Measurements from ENCODE around the gene DTYMK. TPM values are rescaled to one million over a fixed set of nuclear protein-coding genes. Genes with fewer than 3 reads are reported as not detected.

DTYMK gene
- total and polyA plus RNA-seq, 2 of the 4 experiments (the other 2 are of a cell fraction) = 31.7 to 50.1 TPM

GRCh38 chr2:241629762-241630435 lies 56.7 kb downstream of the DTYMK start (continued):
- no peak for TF ChIP-seq USF2 (IDR thresholded peaks at IDR 0.05; ENCODE audit: low read depth, low read length)

- H3K79me1 ChIP-seq (ENCODE audit: low read depth in 1 of 2, low read length in 2 of 2) = peaks cover 32 to 74% of the 10 kb centered on the region in 2 experiments
- H3K23ac ChIP-seq (ENCODE audit: low read depth, low read length) = no peak overlapping the region
- DNase-seq = no peak
- H2AFZ ChIP-seq (replicated peaks; ENCODE audit: low read length, poor library complexity) = no peak overlapping the region
- peaks cover 11% of the 10 kb centered on the region for H3K36me3 ChIP-seq (ENCODE audit: control insufficient read depth, insufficient read depth, low read length)
- H2BK5ac ChIP-seq (ENCODE audit: low read depth, low read length, poor library complexity, severe bottlenecking) = no peak overlapping the region
- H3K27ac ChIP-seq (ENCODE audit: insufficient read depth, low read length) = no peak overlapping the region
- H4K5ac ChIP-seq (ENCODE audit: low read depth, low read length) = no peak overlapping the region
- H4K91ac ChIP-seq (ENCODE audit: insufficient read depth, low read depth, low read length) = no peak overlapping the region
- H2AK9ac ChIP-seq (replicated peaks; ENCODE audit: low read depth, low read length, poor library complexity) = no peak overlapping the region
- H2BK15ac ChIP-seq (ENCODE audit: low read depth, low read length) = no peak overlapping the region
- H3K4ac ChIP-seq (ENCODE audit: low read depth, low read length) = no peak overlapping the region
- H3K27me3 ChIP-seq (ENCODE audit: control insufficient read depth, insufficient read depth, low read length) = no peaks in the 10 kb centered on the region
- CTCF ChIA-PET = no interaction called here
- H2AK5ac ChIP-seq (ENCODE audit: low read depth, low read length) = no peak overlapping the region
- dilution Hi-C loops (cut with HindIII; ENCODE audit: low sequenced_read_pairs, unreplicated experiment) (no loop called here), in situ Hi-C loops (cut with MboI; ENCODE audit: low sequenced_read_pairs) (no loop called here), intact Hi-C loops (cut with micrococcal nuclease) (no loop called here)
- no peak overlapping the region for H3K18ac ChIP-seq (ENCODE audit: low read depth, low read length)
- no peak overlapping the region for H2BK120ac ChIP-seq (ENCODE audit: low read depth, low read length)
- no peak for ATAC-seq (ENCODE audit: low read depth)
- no peak overlapping the region for H3K14ac ChIP-seq (replicated peaks; ENCODE audit: low read depth, low read length)
- BruUV-seq (replicated peaks) = no TSS peak
- peaks cover 11% of the 10 kb centered on the region; the same call in 1 of the 2 replicates for H3K9me1 ChIP-seq (ENCODE audit: insufficient read depth, low read length)
- no peaks in the 10 kb centered on the region for H3K9me3 ChIP-seq (ENCODE audit: control insufficient read depth, insufficient read depth, low read length)
- H3K4me2 ChIP-seq (ENCODE audit: low read depth, low read length) = no peak overlapping the region
- no peak for TF ChIP-seq RAD21 (IDR thresholded peaks at IDR 0.05; ENCODE audit: low read length)
- no peak for TF ChIP-seq NFE2L2 (IDR thresholded peaks at IDR 0.05; ENCODE audit: low read depth, low read length)
- no peak for TF ChIP-seq USF2 (IDR thresholded peaks at IDR 0.05; ENCODE audit: low read depth, low read length)
- TF ChIP-seq POLR2A (IDR thresholded peaks at IDR 0.05; ENCODE audit: low read depth, low read length) = no peak
- no peak for TF ChIP-seq RFX5 (IDR thresholded peaks at IDR 0.05; ENCODE audit: low read depth, low read length)
- TF ChIP-seq MXI1 (IDR thresholded peaks at IDR 0.05; ENCODE audit: borderline replicate concordance, low read depth, low read length) = no peak
- no peak for TF ChIP-seq SMC3 (IDR thresholded peaks at IDR 0.05; ENCODE audit: low read depth, low read length)
- TF ChIP-seq CHD1 (IDR thresholded peaks at IDR 0.05; ENCODE audit: low read depth, low read length) = no peak
- TF ChIP-seq MAFK (IDR thresholded peaks at IDR 0.05; ENCODE audit: low read depth, low read length) = no peak
- peaks cover 6% of the 10 kb centered on the region for H3K4me1 ChIP-seq (ENCODE audit: control insufficient read depth, insufficient read depth, low read length)
- H4K20me1 ChIP-seq (ENCODE audit: insufficient read depth, low read length) = peaks cover 47% of the 10 kb centered on the region
- no peak overlapping the region for H2BK20ac ChIP-seq (ENCODE audit: low read depth, low read length)
- POLR2A ChIA-PET (ENCODE audit: unreplicated experiment) = no interaction called here
- H3K9ac ChIP-seq (ENCODE audit: low read depth, low read length) = no peak overlapping the region
- no peak overlapping the region for H4K8ac ChIP-seq (ENCODE audit: low read depth in 2 of 2, low read length in 2 of 2)
- WGBS, 2 experiments (ENCODE audit: extremely low coverage in 2 of 2, insufficient read length in 1 of 2) = 97% methylated on average over 6 of the region's 10 CpGs; no CpG with 5 or more reads in 1 of the 2 experiments
- no peak overlapping the region for H3K4me3 ChIP-seq (ENCODE audit: insufficient read depth, low read depth, low read length)
- no peak overlapping the region for H3K56ac ChIP-seq (ENCODE audit: extremely low read depth, insufficient read depth, low read length)
Measured at GRCh38 chr2:241627675-241628074, 58.9 kb downstream of the DTYMK start.
